NT2/D1 (cell line): ENCODE measurements around the gene PSMA6.
"Not testable (repeated sequence)": the region's sequence is repeated elsewhere in the genome, so short reads cannot be mapped to it uniquely, and the experiment has no call there.

Experiments used
- DNase-seq: peaks from one replicate; pipeline ENCODE4 v3.0.0-alpha.2; 2011; ENCODE audit warnings: low read depth, low spot score
- H3K27me3 ChIP-seq: 2 replicates; pipeline ENCODE4 v1.6.0; 2011; ENCODE audit warnings: mild to moderate bottlenecking; ENCODE audit not compliant: insufficient read length, insufficient read depth
- H3K36me3 ChIP-seq: 2 replicates; pipeline ENCODE4 v1.6.1; 2011; ENCODE audit warnings: mild to moderate bottlenecking, low read length, mixed read lengths; ENCODE audit not compliant: insufficient read depth, insufficient read length
- H3K4me1 ChIP-seq: 2 replicates; pipeline ENCODE4 v1.5.1; 2011; ENCODE audit not compliant: insufficient read depth, insufficient read length
- H3K4me3 ChIP-seq: 2 replicates; pipeline ENCODE4 v1.5.1; 2011; ENCODE audit warnings: low read depth; ENCODE audit not compliant: insufficient read length
- H3K9ac ChIP-seq: 2 replicates; pipeline ENCODE4 v1.6.0; 2011; ENCODE audit warnings: low read depth; ENCODE audit not compliant: insufficient read length
- H3K9me3 ChIP-seq: 2 replicates; pipeline ENCODE4 v1.5.1; 2011; ENCODE audit warnings: mild to moderate bottlenecking, low read length; ENCODE audit not compliant: insufficient read depth
- SUZ12 ChIP-seq: IDR thresholded peaks from 2 replicates; pipeline ENCODE4 v1.6.1; 2011; ENCODE audit not compliant: insufficient read length, insufficient read depth; ENCODE audit errors: extremely low read depth
- YY1 ChIP-seq: IDR thresholded peaks from 2 replicates; pipeline ENCODE4 v1.6.1; 2011; ENCODE audit not compliant: insufficient read length, insufficient read depth
- ZNF274 ChIP-seq: IDR thresholded peaks from 2 replicates; pipeline ENCODE4 v1.6.1; 2011; ENCODE audit warnings: mild to moderate bottlenecking, low read depth, low read length

The PSMA6 gene

DNA sequence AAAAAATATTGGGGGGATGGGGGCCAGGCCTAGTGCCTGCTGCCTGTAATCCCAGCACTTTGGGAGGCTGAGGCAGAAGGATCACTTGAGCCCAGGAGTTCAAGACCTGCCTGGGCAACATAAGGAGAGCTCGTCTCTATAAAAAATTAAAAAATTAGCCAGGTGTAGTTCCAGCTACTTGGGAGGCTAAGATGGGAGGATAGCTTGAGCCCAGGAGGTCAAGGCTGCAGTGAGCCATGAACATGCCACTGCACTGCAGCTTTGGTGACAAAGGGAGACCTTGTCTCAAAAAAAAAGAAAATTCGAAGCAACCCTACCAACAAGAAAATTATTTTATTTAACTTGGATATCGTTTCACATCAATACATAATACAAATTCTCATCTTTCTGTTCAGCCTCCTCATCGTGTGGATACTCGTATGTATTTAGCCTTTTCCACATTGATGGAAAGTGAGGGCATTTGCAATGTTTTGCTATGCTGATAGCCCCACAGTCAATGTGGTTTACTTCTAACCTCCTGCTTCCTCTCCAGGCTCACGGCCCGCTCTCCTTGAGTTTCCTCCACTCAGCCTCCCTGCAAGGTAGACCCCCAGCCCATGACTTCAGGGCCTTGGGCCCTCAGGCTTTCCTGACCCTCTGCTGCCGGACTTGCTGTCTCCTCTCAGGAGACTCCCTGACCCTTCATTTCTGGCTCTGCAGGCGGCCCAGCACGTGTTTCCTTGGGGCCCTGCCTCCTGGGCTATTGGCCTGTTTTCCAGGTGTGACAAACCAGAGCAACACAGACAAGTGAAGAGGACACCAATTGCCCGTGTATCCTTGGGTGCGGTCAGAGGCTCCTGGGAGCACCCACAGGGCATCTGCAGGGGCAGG, 57.5 kb downstream of the PSMA6 start:
- Histone ChIP-seq H3K9me3 (no peaks in the 10 kb centered on the region), H3K4me3 (no peak overlapping the region), H3K36me3 (no peaks in the 10 kb centered on the region), H3K4me1 (peaks cover 8% of the 10 kb centered on the region), H3K27me3 (no peaks in the 10 kb centered on the region), H3K9ac (no peak overlapping the region)
- DNase-seq = no peak
- TF ChIP-seq SUZ12 (no peak), ZNF274 (no peak), YY1 (no peak)

DNA sequence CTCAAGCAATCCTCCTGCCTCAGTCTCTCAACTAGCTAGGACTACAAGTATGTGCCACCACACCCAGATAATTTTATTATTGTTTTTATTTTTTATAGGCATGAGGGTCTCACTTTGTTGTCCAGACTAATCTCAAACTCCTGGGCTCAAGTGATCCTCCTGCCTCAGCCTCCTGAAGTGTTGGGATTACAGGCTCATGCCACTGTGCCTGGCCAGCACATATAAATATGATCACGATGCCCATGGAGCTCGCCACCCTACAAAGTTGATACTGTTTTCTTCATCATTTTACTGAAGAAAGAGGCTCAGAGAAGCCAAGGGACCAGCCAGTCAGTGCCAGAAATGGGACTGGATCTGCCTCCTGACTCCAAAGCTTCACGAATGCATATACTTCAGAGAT, 59.3 kb downstream of the PSMA6 start:
- TF ChIP-seq YY1 (no peak), SUZ12 (no peak), ZNF274 (no peak)
- peaks cover 8% of the 10 kb centered on the region for H3K4me1 ChIP-seq

DNA sequence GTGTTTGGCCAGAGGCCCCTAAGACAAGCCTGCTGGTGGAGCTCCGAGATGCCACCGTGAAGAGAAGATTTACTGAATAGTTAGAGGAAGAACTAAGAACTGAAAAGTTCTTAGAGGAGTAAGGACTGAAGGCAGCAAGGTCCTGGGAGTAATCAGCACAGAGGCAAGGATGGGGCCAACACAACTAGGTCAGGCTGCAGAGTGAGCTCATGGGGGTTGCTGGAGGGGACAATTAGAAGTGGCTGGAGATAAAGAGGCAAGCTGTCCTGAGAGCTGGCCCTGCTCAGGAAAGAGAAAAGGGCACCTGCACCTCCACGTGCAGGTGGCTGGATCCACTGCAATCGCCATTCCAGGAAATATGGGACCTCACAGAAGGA, 59.7 kb downstream of the PSMA6 start:
- peaks cover 8% of the 10 kb centered on the region for H3K4me1 ChIP-seq

More for the DNA sequence above, 59.3 kb downstream of the PSMA6 start:
- no peaks in the 10 kb centered on the region for H3K36me3 ChIP-seq
- no peaks in the 10 kb centered on the region for H3K9me3 ChIP-seq
- no peak for DNase-seq
- H3K9ac ChIP-seq = no peak overlapping the region
- no peak overlapping the region for H3K4me3 ChIP-seq
- no peaks in the 10 kb centered on the region for H3K27me3 ChIP-seq

DNA sequence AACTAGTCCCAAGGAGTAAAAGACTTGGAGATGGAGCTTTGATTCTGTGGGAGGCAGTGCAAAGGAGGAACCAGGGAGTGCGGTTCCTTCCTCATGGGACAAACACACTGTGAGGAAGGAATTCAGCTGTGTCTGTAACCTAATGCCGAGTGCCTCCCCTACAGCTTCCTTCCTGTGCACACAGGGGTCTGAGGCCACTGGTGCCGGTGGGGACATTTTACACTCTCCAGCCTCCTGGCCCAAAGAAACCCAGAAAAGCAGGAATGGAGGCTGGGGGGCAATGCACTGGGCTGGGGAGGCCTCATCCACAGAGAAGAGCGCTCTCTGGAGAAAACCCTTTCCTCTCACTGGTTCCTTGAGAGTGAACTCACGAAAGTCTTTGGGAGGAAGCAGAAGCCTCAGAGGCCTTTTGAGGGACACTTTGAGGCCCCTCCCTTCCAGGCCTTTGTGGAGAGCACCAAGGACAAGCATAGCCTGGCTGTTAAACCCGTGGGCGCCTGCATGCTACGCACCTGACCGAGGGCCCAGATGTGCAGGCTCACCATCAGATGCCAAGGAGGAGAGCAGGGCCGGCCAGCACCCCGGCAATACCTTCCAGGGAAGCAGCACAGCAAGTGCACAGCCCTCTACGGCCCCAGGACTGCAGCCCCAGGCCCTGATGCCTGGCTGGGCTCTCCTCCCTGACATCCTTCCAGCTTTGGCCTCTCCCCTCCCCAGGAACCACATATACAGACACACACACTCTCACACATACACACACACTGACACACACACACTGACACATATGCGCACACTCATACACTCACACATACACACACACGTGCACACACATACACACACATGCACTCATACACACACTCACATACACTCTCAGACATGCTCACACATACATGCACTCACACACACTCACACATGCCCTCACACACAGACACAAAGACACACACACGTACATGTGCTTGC, 60.4 kb downstream of the PSMA6 start:
- Histone ChIP-seq H3K4me1 (peaks cover 8% of the 10 kb centered on the region), H3K36me3 (no peaks in the 10 kb centered on the region), H3K27me3 (no peaks in the 10 kb centered on the region), H3K4me3 (no peak overlapping the region), H3K9me3 (no peaks in the 10 kb centered on the region), H3K9ac (no peak overlapping the region)
- TF ChIP-seq YY1 (no peak), SUZ12 (no peak), ZNF274 (no peak)
- DNase-seq = no peak

More for the DNA sequence above, 59.7 kb downstream of the PSMA6 start:
- no peaks in the 10 kb centered on the region for H3K36me3 ChIP-seq
- no peak for DNase-seq
- no peaks in the 10 kb centered on the region for H3K9me3 ChIP-seq
- no peak overlapping the region for H3K4me3 ChIP-seq
- TF ChIP-seq YY1 (no peak), ZNF274 (no peak), SUZ12 (no peak)
- no peaks in the 10 kb centered on the region for H3K27me3 ChIP-seq
- H3K9ac ChIP-seq = no peak overlapping the region

DNA sequence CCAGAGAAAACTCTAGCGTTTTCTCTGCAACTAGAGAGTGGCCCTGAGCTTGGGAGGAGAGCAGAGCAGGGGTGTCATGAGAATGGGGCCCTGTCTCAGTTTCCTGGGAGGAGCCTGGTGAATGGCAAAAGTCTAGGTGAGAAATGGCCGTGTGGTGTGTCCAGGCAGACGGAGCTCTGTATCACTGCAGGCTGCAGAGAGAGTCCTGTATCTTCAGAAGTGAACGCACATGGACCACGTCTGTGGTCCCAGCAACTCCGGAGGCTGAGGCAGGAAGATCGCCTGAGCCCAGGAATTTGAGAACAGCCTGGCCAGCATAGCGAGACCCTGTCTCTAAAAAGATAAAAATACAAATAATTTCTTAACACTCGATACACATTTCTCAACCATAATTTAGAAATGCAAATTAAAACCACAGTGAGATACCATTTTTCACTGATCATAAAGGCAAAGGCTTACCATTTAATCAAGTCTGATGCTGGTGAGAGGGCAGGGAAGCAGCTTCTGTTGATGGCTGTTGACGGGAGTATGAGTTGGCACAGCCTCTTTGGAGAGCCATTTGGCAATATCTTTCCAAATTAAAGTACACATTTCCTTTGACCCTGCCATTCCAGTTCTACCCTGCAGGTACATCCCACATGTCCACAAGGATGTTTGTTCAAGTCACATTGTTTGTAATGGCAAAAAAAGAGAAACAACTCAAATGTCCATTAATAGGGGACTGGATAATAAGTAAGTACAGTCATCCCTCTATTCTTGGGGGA, 61.4 kb downstream of the PSMA6 start:
- H3K9ac ChIP-seq = no peak overlapping the region
- H3K9me3 ChIP-seq = no peaks in the 10 kb centered on the region
- DNase-seq = no peak
- no peaks in the 10 kb centered on the region for H3K36me3 ChIP-seq
- no peaks in the 10 kb centered on the region for H3K27me3 ChIP-seq
- TF ChIP-seq YY1 (no peak), ZNF274 (no peak), SUZ12 (no peak)
- H3K4me3 ChIP-seq = no peak overlapping the region
- H3K4me1 ChIP-seq = peaks cover 5% of the 10 kb centered on the region

DNA sequence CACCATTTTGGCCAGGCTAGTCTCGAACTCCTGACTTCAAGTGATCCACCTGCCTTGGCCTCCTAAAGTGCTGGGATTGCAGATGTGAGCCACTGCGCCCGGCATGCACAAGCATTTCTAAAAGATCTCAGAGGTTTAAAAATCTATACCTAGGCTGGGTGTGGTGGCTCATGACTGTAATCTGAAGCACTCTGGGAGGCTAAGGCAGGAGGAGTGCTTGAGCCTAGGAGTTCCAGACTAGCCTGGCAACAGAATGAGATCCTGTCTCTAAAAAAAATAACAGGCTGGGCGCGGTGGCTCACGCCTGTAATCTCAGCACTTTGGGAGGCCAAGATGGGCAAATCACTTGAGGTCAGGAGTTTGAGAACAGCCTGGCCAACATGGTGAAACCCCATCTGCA, 63.1 kb downstream of the PSMA6 start:
- H3K4me1 ChIP-seq, H3K9me3 ChIP-seq, H3K27me3 ChIP-seq, H3K9ac ChIP-seq, H3K4me3 ChIP-seq, H3K36me3 ChIP-seq, DNase-seq: not testable (repeated sequence)
